ENCODE results near the gene CARD11.
"Not testable (repeated sequence)": the region's sequence is repeated elsewhere in the genome, so short reads cannot be mapped to it uniquely, and the experiment has no call there.

The CARD11 gene

GRCh38 chr7:3041986-3042675, 1.5 kb downstream of the CARD11 start:
- DNase-seq = no peak

DNA sequence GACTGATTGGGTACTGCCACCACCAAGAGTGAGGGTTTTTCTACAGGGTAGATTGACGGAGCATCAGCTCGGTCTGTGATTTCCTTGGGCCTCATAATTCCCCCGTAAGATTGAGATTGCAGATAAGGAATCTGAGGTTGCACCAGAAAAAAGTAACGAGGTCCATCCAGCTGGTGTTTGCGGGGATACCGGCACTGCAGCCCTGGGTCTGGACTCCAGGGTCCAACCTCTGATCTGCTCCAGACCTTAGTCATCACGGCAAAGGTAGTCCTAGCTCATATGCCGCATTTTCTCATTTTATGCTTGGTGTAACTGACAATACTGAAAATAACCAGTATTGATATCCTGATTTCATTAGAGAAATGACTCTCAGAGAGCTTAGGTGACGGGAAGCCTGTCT, 3.9 kb downstream of the CARD11 start:
- TF ChIP-seq GATA1 (IDR thresholded peaks at IDR 0.05; ENCODE audit: low read depth, low read length) (no peak), POLR2A (IDR thresholded peaks at IDR 0.05; ENCODE audit: low read length) (no peak)
- DNase-seq = no peak

More at GRCh38 chr7:3041986-3042675, 1.5 kb downstream of the CARD11 start:
- TF ChIP-seq POLR2A (IDR thresholded peaks at IDR 0.05; ENCODE audit: low read length) (no peak), GATA1 (IDR thresholded peaks at IDR 0.05; ENCODE audit: low read depth, low read length) (no peak)

DNA sequence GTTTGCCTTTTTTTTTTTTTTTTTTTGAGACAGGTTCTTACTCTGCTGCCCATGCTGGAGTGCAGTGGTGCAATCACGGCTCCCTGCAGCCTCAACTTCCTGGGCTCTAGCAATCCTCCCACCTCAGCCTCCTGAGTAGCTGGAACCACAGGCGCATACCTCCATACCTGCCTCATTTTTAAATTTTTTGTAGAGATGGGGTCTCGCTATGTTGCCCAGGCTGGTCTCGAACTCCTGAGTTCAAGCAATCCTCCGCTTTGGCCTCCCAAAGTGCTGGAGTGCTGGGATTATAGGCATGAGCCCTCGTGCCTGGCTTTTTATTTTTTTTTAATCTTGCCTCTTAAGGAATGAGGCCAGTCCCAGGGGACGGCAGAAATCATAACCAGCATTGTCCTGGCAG, 5.7 kb downstream of the CARD11 start:
- DNase-seq = not testable (repeated sequence)

GRCh38 chr7:3037259-3037658, 6.4 kb downstream of the CARD11 start:
- DNase-seq = no peak
- no peak for TF ChIP-seq POLR2A (IDR thresholded peaks at IDR 0.05; ENCODE audit: low read length)
- TF ChIP-seq GATA1 (IDR thresholded peaks at IDR 0.05; ENCODE audit: low read depth, low read length) = no peak

DNA sequence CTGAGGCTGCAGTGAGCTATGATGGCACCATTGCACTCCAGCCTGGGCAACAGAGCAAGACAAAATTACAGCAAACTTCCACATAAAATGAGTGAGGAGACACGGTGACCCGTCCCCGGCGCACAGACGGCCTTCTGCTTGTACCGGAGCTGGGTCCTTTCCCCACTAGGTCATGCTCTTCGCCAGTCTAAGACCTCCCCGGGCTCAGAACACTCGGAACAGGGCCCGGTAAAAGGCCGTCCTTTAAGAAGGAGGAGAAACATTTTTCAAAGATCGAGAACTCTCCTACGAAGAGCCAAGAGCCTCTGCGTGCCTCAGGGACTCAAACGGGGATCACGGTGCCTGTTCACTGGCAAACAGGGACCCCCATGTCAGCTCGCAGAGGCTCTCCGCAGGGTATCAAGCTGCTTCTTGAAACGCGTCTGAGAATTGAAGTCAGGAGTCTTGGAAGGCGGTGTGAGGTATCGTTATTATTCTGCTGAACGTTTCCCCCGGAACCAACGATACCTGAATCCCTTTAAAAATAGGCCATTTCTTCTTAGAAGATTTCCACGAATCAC, 9.0 kb downstream of the CARD11 start:
- TF ChIP-seq GATA1 (IDR thresholded peaks at IDR 0.05; ENCODE audit: low read depth, low read length) (no peak), POLR2A (IDR thresholded peaks at IDR 0.05; ENCODE audit: low read length) (no peak)
- DNase-seq = no peak

- TF ChIP-seq POLR2A (IDR thresholded peaks at IDR 0.05; ENCODE audit: low read length) (no peak), GATA1 (IDR thresholded peaks at IDR 0.05; ENCODE audit: low read depth, low read length) (no peak)
- DNase-seq = no peak
Measured at GRCh38 chr7:3033581-3033980, 10.1 kb downstream of the CARD11 start.

- no peak for TF ChIP-seq GATA1 (IDR thresholded peaks at IDR 0.05; ENCODE audit: low read depth, low read length)
- no peak for TF ChIP-seq POLR2A (IDR thresholded peaks at IDR 0.05; ENCODE audit: low read length)
- DNase-seq = no peak
Measured at GRCh38 chr7:3033136-3033535, 10.5 kb downstream of the CARD11 start.

- TF ChIP-seq GATA1 (IDR thresholded peaks at IDR 0.05; ENCODE audit: low read depth, low read length) (no peak), POLR2A (IDR thresholded peaks at IDR 0.05; ENCODE audit: low read length) (no peak)
- DNase-seq = no peak
Measured at GRCh38 chr7:3032256-3032655, 11.4 kb downstream of the CARD11 start.

GRCh38 chr7:3029138-3029537, 14.5 kb downstream of the CARD11 start:
- DNase-seq = no peak
- TF ChIP-seq POLR2A (IDR thresholded peaks at IDR 0.05; ENCODE audit: low read length) = no peak
- TF ChIP-seq GATA1 (IDR thresholded peaks at IDR 0.05; ENCODE audit: low read depth, low read length) = no peak

- TF ChIP-seq GATA1 (IDR thresholded peaks at IDR 0.05; ENCODE audit: low read depth, low read length) (no peak), POLR2A (IDR thresholded peaks at IDR 0.05; ENCODE audit: low read length) (no peak)
- no peak for DNase-seq
Measured at GRCh38 chr7:3028758-3029093, 14.9 kb downstream of the CARD11 start.

DNA sequence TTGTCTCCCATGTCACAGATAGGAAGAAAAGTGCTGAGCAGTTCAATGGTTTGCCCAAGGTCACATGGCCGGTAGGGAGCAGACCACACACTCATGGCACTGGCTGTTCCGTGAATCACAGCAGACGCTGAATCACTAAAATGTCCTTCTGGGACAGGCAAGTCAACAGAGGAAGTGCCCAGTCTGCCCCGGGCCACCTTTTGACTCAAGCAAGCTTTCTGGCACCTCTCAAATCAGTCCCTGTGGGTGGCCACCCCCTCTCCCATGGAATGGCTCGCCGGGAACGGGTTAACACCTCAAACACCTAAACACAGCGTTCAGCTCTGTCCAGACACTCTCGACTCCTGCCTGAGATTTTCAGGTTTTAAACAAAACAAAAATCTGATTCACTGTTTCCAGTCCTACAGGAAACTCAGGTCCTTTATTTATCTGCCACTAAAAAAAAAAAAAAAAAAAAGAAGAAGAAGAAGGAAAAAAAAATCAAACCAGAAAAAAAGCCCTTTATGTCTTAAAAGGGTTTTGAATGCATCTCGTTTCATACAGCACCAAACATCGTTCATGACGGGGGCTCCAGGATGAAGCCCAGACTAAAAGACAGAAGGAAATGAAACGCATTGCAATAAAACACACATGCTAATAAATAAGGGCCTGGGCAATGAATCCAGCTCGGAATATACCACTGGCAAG, 15.5 kb downstream of the CARD11 start:
- TF ChIP-seq POLR2A (IDR thresholded peaks at IDR 0.05; ENCODE audit: low read length) (no peak), GATA1 (IDR thresholded peaks at IDR 0.05; ENCODE audit: low read depth, low read length) (no peak)
- no peak for DNase-seq

GRCh38 chr7:3027005-3027845, 16.4 kb downstream of the CARD11 start:
- TF ChIP-seq POLR2A (IDR thresholded peaks at IDR 0.05; ENCODE audit: low read length) (no peak), GATA1 (IDR thresholded peaks at IDR 0.05; ENCODE audit: low read depth, low read length) (no peak)
- DNase-seq = no peak

- TF ChIP-seq GATA1 (IDR thresholded peaks at IDR 0.05; ENCODE audit: low read depth, low read length) (no peak), POLR2A (IDR thresholded peaks at IDR 0.05; ENCODE audit: low read length) (no peak)
- no peak for DNase-seq
Measured at GRCh38 chr7:3025616-3026015, 18.1 kb downstream of the CARD11 start.

DNA sequence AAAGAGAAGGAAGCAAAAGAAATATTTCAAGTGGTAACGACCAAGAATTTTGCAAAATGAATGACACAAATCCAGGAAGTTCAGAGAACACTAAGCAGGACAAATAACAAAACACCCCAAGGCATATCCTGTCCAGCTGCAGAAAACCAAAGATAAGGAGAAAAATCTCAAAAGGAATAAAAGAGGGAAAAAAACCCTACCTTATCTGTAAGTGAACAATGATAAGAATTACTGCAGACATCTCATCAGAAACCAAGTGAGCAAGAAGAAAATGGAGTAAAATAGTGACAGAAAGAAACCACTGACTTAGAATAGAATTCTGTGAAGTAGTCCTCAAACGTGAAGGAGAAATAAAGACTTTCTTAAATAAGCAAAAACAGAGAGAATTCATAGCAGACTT, 21.8 kb downstream of the CARD11 start:
- no peak for DNase-seq
- TF ChIP-seq GATA1 (IDR thresholded peaks at IDR 0.05; ENCODE audit: low read depth, low read length) (no peak), POLR2A (IDR thresholded peaks at IDR 0.05; ENCODE audit: low read length) (no peak)

- DNase-seq = not testable (repeated sequence)
Measured at GRCh38 chr7:3021224-3021623, 22.4 kb downstream of the CARD11 start.
